Karpas-422 (cell line): ENCODE measurements around the gene OCIAD1. TPM values are rescaled to one million over a fixed set of nuclear protein-coding genes. Genes with fewer than 3 reads are reported as not detected.

Source experiments
- DNase-seq: peaks from one replicate; pipeline ENCODE4 v3.0.0-alpha.2; 2015
- H2AFZ ChIP-seq: fragments of 200-600 bp; sonication (generic); 2 replicates; pipeline ENCODE4 v1.6.1; 2014; ENCODE audit warnings: antibody characterized with exemption, low read length, mixed read lengths
- H3K27ac ChIP-seq: fragments of 200-600 bp; sonication (generic); 2 replicates; pipeline ENCODE4 v1.5.1; 2014; ENCODE audit warnings: mild to moderate bottlenecking, low read length, moderate library complexity
- H3K27me3 ChIP-seq: fragments of 200-600 bp; sonication (generic); 2 replicates; pipeline ENCODE4 v1.6.1; 2014; ENCODE audit warnings: low read length, mixed read lengths
- H3K36me3 ChIP-seq: fragments of 200-600 bp; sonication (generic); 2 replicates; pipeline ENCODE4 v1.6.1; 2014; ENCODE audit warnings: low read length, mixed read lengths; ENCODE audit not compliant: insufficient read depth
- H3K4me1 ChIP-seq: fragments of 200-600 bp; sonication (generic); 2 replicates; pipeline ENCODE4 v1.6.1; 2014; ENCODE audit warnings: mild to moderate bottlenecking, low read length, mixed read lengths
- H3K4me2 ChIP-seq: fragments of 200-600 bp; sonication (generic); 2 replicates; pipeline ENCODE4 v1.6.1; 2014; ENCODE audit warnings: low read length, low read depth, mild to moderate bottlenecking; ENCODE audit not compliant: poor library complexity, severe bottlenecking
- H3K4me3 ChIP-seq: fragments of 200-600 bp; sonication (generic); 2 replicates; pipeline ENCODE4 v1.5.1; 2014; ENCODE audit warnings: mild to moderate bottlenecking, antibody characterized with exemption, low read length, mixed read lengths
- H3K79me2 ChIP-seq: fragments of 200-600 bp; sonication (generic); 2 replicates; pipeline ENCODE4 v1.6.1; 2014; ENCODE audit warnings: mild to moderate bottlenecking, low read length, mixed read lengths
- H3K9ac ChIP-seq: fragments of 200-600 bp; sonication (generic); 2 replicates; pipeline ENCODE4 v1.6.0; 2014; ENCODE audit warnings: low read length
- H3K9me2 ChIP-seq: fragments of 200-600 bp; sonication (generic), shearing (Covaris generic); replicated peaks from 2 replicates; pipeline ENCODE4 v1.6.0; 2014; ENCODE audit warnings: mild to moderate bottlenecking, low read length, moderate library complexity; ENCODE audit not compliant: insufficient read depth
- H3K9me3 ChIP-seq: fragments of 300-700, 200-600 bp; sonication (generic); 2 replicates; pipeline ENCODE4 v1.6.1; 2014; ENCODE audit warnings: low read length, mixed read lengths
- H4K20me1 ChIP-seq: fragments of 200-600 bp; sonication (generic); 2 replicates; pipeline ENCODE4 v1.6.1; 2014; ENCODE audit warnings: mild to moderate bottlenecking, antibody characterized with exemption, low read length, low read depth; ENCODE audit not compliant: insufficient read depth
- total RNA-seq: library from RNA; depleted of rRNA; stranded (reverse); fragments of >200 nt; shearing (Covaris generic); gene quantifications from 2 replicates; pipeline ENCODE4 v1.2.3, GENCODE V29; 2014; ENCODE audit warnings: low replicate concordance; rRNA removed

The OCIAD1 gene
- total RNA-seq, 1 experiment from 2014 or later = 122 TPM

DNA sequence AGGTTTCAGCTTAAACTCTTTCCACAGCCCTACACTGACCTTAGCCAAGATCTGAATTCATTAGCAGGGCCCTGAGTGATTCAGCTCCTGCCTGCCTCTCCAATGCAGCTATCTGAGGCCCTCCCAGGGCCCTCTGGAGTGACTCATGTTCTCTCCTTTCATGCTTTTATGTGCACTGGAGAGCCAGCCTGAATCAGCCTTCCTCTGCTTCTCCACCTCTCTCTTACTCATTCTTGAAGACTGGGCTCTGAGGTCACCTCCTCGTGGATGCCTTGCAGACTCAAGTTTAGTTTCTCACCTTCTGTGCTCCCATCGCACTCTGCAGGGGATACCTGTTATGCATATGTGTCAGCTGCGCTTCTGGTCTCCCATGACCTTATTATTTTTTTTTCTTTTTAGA is 78.8 kb downstream of the OCIAD1 start:
- no peaks in the 10 kb centered on the region for H3K27me3 ChIP-seq
- no peak overlapping the region for H2AFZ ChIP-seq
- H3K9me2 ChIP-seq = no peaks in the 10 kb centered on the region
- H4K20me1 ChIP-seq = no peaks in the 10 kb centered on the region
- peak; percentile 31 for DNase-seq
- peaks cover 18% of the 10 kb centered on the region for H3K4me1 ChIP-seq
- H3K9ac ChIP-seq = no peak overlapping the region
- H3K27ac ChIP-seq = no peak overlapping the region
- H3K4me3 ChIP-seq = no peak overlapping the region
- peaks cover 18% of the 10 kb centered on the region for H3K79me2 ChIP-seq
- no peaks in the 10 kb centered on the region for H3K36me3 ChIP-seq
- H3K4me2 ChIP-seq = no peak overlapping the region
- no peaks in the 10 kb centered on the region for H3K9me3 ChIP-seq

DNA sequence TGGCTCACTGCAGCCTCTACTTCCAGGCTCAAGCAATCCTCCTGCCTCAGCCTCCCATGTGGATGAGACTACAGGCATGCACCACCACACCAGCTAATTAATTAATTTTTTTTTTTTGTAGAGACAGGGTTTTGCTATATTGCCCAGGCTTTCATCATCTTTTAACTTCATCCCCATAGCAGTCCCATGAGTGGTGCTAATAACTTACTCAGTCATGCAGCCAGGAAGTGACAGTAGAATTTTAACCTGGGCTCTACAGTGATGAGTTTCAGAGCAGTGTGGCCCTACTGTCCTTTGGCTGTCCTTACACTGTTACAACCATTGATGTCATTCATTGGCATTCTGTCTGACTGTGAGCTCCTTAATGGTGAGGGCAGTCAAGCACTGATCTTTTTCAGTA is 79.6 kb downstream of the OCIAD1 start:
- H4K20me1 ChIP-seq = no peaks in the 10 kb centered on the region
- no peaks in the 10 kb centered on the region for H3K36me3 ChIP-seq
- no peaks in the 10 kb centered on the region for H3K9me2 ChIP-seq
- no peak overlapping the region for H3K4me3 ChIP-seq
- peaks cover 10% of the 10 kb centered on the region for H3K4me1 ChIP-seq
- no peak overlapping the region for H2AFZ ChIP-seq
- H3K27ac ChIP-seq = no peak overlapping the region
- no peaks in the 10 kb centered on the region for H3K27me3 ChIP-seq
- H3K79me2 ChIP-seq = peaks cover 10% of the 10 kb centered on the region
- no peak overlapping the region for H3K4me2 ChIP-seq
- DNase-seq = peak; percentile 23
- no peak overlapping the region for H3K9ac ChIP-seq
- H3K9me3 ChIP-seq = no peaks in the 10 kb centered on the region

Other genes starting within 250 kb of the OCIAD1 start
- 56.9 and 103 TPM in 2 replicates for gene FRYL, start 50.8 kb upstream of the OCIAD1 start, total RNA-seq
- 68.1 and 149 TPM in 2 replicates for gene OCIAD2, start 75.7 kb downstream of the OCIAD1 start, total RNA-seq
- not detected in 2 replicates for gene CWH43, start 155.2 kb downstream of the OCIAD1 start, total RNA-seq